Tibial nerve (tissue), 4 donors: Measurements from ENCODE around the gene RBL2. TPM values are rescaled to one million over a fixed set of nuclear protein-coding genes. Genes with fewer than 3 reads are reported as not detected.
"Not testable (repeated sequence)": the region's sequence is repeated elsewhere in the genome, so short reads cannot be mapped to it uniquely, and the experiment has no call there.

Experiments used
- DNase-seq, 2 donors: peaks; one replicate each; pipeline ENCODE4 v3.0.0-alpha.2; 2019; ENCODE audit warnings: low spot score in 2 of 2
- H3K27ac ChIP-seq, 4 donors: fragments of 200-600 bp; sonication (generic) in 3 of 4; one replicate each; pipeline ENCODE4 v1.5.1; 2017 to 2019; ENCODE audit warnings: mild to moderate bottlenecking in 1 of 4
- H3K27me3 ChIP-seq, 2 donors: fragments of 200-600 bp; sonication (generic) in 1 of 2; one replicate each; pipeline versions ENCODE4 v1.5.1 to v1.6.0; 2017 to 2019
- H3K36me3 ChIP-seq, 3 donors: fragments of 200-600 bp; sonication (generic); one replicate each; pipeline ENCODE4 v1.5.1; 2018 to 2019
- H3K4me1 ChIP-seq, 4 donors: fragments of 200-600 bp; sonication (generic) in 3 of 4; one replicate each; pipeline ENCODE4 v1.5.1; 2017 to 2019
- H3K4me3 ChIP-seq, 4 donors: fragments of 200-600 bp; sonication (generic) in 3 of 4; one replicate each; pipeline ENCODE4 v1.5.1; 2017 to 2019; ENCODE audit warnings: mild to moderate bottlenecking in 1 of 4, moderate library complexity in 1 of 4
- H3K9me3 ChIP-seq, 4 donors: fragments of 200-600 bp; sonication (generic) in 3 of 4; one replicate each; pipeline ENCODE4 v1.5.1; 2017 to 2019
- EP300 ChIP-seq, 2 donors: sonication (generic); formaldehyde crosslinking; IDR thresholded peaks; one replicate each; pipeline ENCODE4 v1.6.1; 2017; ENCODE audit warnings: antibody characterized with exemption in 2 of 2, mild to moderate bottlenecking in 1 of 2
- POLR2A ChIP-seq, 2 donors: fragments of 450-650 bp; IDR thresholded peaks; one replicate each; pipeline ENCODE4 v1.6.1; 2017; ENCODE audit warnings: antibody characterized with exemption in 2 of 2, mild to moderate bottlenecking in 2 of 2, moderate library complexity in 2 of 2
- WGBS, 2 donors: methylation state at CpG; one replicate each; pipeline ENCODE4 v1.1.5; 2018; 5-methylcytosine and 5-hydroxymethylcytosine counted together
- total RNA-seq, 4 donors: library from RNA; depleted of rRNA; stranded (reverse); fragments of >200 nt; gene quantifications; one replicate each; pipeline ENCODE4 v1.1.0, GENCODE V29; 2016
- TF ChIP-seq, protein P1 (sequence below), 5 experiments: fragments of 200-600 bp in 3 of 5; fragments of 450-650 bp in 2 of 5; sonication (generic) in 3 of 5; IDR thresholded peaks; one replicate each; pipeline ENCODE4 v1.5.1; 2016 to 2019; ENCODE audit warnings: antibody characterized with exemption in 5 of 5, mild to moderate bottlenecking in 3 of 5, moderate library complexity in 2 of 5

The RBL2 gene
- total RNA-seq, 4 donors from 2014 or later, result 98.1 to 139 (median 127) TPM

DNA sequence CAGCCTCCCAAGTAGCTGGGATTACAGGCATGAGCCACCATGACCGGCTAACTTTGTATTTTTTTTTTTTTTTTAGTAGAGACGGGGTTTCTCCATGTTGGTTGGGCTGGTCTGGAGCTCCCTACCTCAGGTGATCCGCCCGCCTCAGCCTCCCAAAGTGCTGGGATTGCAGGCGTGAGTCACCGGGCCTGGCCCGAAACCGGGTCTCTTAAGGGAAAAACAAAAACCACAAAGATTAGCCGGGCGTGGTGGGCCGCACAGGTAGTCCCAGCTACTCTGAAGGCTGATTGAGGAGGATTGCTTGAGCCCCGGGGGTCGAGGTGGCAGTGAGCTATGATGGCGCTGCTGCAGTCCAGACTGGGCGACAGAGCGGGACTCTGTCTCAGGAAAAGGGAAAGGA, 19.9 kb upstream of the RBL2 start:
- H3K9me3 ChIP-seq, result no peaks in the 10 kb centered on the region
- H3K27me3 ChIP-seq, result no peaks in the 10 kb centered on the region
- TF ChIP-seq EP300 (IDR thresholded peaks at IDR 0.05) (no peak), POLR2A (IDR thresholded peaks at IDR 0.05) (no peak)
- TF ChIP-seq, protein P1, sequence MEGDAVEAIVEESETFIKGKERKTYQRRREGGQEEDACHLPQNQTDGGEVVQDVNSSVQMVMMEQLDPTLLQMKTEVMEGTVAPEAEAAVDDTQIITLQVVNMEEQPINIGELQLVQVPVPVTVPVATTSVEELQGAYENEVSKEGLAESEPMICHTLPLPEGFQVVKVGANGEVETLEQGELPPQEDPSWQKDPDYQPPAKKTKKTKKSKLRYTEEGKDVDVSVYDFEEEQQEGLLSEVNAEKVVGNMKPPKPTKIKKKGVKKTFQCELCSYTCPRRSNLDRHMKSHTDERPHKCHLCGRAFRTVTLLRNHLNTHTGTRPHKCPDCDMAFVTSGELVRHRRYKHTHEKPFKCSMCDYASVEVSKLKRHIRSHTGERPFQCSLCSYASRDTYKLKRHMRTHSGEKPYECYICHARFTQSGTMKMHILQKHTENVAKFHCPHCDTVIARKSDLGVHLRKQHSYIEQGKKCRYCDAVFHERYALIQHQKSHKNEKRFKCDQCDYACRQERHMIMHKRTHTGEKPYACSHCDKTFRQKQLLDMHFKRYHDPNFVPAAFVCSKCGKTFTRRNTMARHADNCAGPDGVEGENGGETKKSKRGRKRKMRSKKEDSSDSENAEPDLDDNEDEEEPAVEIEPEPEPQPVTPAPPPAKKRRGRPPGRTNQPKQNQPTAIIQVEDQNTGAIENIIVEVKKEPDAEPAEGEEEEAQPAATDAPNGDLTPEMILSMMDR (IDR thresholded peaks at IDR 0.05), result no peak
- H3K4me1 ChIP-seq, result no peaks in the 10 kb centered on the region
- no peaks in the 10 kb centered on the region for H3K36me3 ChIP-seq
- DNase-seq, result no peak
- 91 to 92% methylated on average over 16 of the region's 16 CpGs for WGBS, 2 donors
- no peak overlapping the region for H3K4me3 ChIP-seq
- no peak overlapping the region for H3K27ac ChIP-seq

DNA sequence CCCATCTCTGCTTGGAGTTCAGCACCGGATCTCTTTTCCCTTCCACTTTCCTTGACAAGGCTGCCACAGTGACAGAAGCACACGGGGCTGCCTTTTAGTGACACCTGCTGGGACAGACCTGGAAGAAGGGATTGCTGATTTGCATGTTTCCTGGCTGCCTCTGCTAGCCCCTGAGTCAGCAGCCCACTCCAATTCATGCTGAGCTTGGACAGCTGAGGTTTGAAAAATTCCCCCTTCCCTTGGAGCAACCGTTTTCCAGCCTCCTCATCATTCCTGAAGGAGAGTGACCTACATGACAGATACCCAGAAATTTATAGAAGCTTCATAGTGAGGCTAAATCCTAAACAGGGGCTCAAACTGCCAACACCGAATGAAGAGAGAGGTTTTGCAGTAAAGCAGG, 18.8 kb upstream of the RBL2 start:
- DNase-seq, result no peak
- TF ChIP-seq, protein P1 (IDR thresholded peaks at IDR 0.05), result no peak
- TF ChIP-seq EP300 (IDR thresholded peaks at IDR 0.05) (no peak), POLR2A (IDR thresholded peaks at IDR 0.05) (no peak)

DNA sequence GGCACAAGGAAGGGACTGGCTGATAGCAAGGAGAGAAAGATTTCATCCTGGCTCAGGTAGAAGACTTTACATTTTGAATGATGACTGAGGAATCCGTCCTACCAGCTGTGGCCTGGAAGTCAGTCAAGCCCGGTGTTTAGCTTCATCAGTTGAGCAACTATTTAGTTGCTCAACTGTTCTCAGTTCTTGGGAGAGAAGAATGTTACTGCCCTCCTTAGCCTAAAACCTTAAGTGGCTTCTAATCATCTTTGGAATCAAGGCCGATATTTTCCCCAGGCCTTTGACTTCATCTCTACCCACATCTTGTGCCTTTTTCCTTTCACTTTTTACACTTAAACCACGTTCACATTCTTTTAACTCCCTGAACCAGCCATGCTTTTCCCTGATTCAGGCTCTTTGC, 17.3 kb upstream of the RBL2 start:
- TF ChIP-seq, protein P1 (IDR thresholded peaks at IDR 0.05), result no peak
- TF ChIP-seq EP300 (IDR thresholded peaks at IDR 0.05) (no peak), POLR2A (IDR thresholded peaks at IDR 0.05) (no peak)
- no peaks in the 10 kb centered on the region for H3K9me3 ChIP-seq
- no peaks in the 10 kb centered on the region for H3K36me3 ChIP-seq
- H3K4me1 ChIP-seq, result no peaks in the 10 kb centered on the region
- H3K4me3 ChIP-seq, result no peak overlapping the region
- WGBS, 2 donors, result 67 to 75% methylated on average over 4 of the region's 4 CpGs
- H3K27ac ChIP-seq, result no peak overlapping the region
- no peaks in the 10 kb centered on the region for H3K27me3 ChIP-seq
- DNase-seq, result no peak

More for the DNA sequence above, 18.8 kb upstream of the RBL2 start:
- Histone ChIP-seq H3K9me3 (no peaks in the 10 kb centered on the region), H3K27me3 (no peaks in the 10 kb centered on the region), H3K27ac (no peak overlapping the region), H3K4me3 (no peak overlapping the region), H3K4me1 (no peaks in the 10 kb centered on the region), H3K36me3 (no peaks in the 10 kb centered on the region)
- 5 to 10% methylated on average over 4 of the region's 4 CpGs for WGBS, 2 donors

DNA sequence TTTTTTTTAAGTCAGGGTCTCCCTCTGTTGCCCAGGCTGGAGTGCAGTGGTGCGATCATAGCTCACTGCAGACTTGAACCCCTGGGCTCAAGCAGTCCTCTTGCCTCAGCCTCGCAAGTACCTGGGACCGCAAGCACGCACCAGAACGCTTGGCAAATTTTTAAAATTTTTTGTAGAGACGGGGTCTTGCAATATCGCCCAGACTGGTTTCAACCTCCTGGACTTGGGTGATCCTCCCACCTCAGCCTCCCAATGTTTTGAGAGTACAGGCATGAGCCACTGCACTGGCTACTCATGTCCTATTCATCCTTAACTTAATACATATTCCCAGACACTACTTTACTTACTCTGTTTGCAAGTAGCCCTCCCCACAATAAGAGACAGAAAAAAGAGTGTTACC, 16.3 kb upstream of the RBL2 start:
- Histone ChIP-seq H3K27me3 (no peaks in the 10 kb centered on the region), H3K9me3 (no peaks in the 10 kb centered on the region), H3K27ac (no peak overlapping the region), H3K36me3 (no peaks in the 10 kb centered on the region), H3K4me1 (no peaks in the 10 kb centered on the region), H3K4me3 (no peak overlapping the region)
- DNase-seq, result no peak
- 94 to 96% methylated on average over 7 of the region's 7 CpGs for WGBS, 2 donors
- no peak for TF ChIP-seq POLR2A (IDR thresholded peaks at IDR 0.05)
- TF ChIP-seq, protein P1 (IDR thresholded peaks at IDR 0.05), result no peak
- TF ChIP-seq EP300 (IDR thresholded peaks at IDR 0.05), result no peak

DNA sequence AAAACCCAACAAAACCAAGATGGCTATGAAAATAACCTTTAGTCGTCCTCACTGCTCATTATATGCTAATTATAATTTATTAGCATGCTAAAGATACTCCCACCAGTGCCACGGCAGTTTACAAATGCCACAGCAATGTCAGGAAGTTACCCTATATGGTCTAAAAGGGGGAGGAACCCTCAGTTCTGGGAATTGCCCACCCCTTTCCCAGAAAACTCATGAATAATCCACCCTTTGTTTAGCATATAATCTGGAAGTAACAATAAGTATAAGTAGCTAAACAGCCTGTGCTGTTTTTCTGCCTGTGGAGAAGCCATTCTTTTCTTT, 14.9 kb upstream of the RBL2 start:
- DNase-seq, H3K27ac ChIP-seq, H3K27me3 ChIP-seq, H3K4me1 ChIP-seq, H3K9me3 ChIP-seq, H3K36me3 ChIP-seq, H3K4me3 ChIP-seq: not testable (repeated sequence)
- 40 to 41% methylated on average over 2 of the region's 2 CpGs for WGBS, 2 donors

DNA sequence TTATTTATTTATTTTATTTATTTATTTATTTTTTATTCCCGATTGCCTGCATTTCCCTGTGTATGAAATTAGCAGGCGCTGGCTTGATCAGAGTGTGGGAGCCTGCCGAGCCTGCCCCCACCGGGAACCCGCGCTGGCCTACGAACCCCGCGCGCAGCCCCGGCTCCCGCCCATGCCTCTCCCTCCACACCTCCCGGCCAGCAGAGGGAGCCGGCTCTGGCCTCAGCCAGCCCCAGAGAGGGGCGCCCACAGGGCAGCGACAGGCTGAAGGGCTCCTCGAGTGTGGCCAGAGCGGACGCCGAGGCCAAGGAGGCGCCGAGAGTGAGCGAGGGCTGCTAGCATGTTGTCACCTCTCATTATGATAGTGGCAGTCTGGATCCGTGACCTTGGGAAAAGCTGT, 13.0 kb upstream of the RBL2 start:
- TF ChIP-seq POLR2A (IDR thresholded peaks at IDR 0.05), result no peak
- TF ChIP-seq, protein P1 (IDR thresholded peaks at IDR 0.05), result no peak
- 96% methylated on average over 24 of the region's 24 CpGs for WGBS, 2 donors
- DNase-seq, result no peak

DNA sequence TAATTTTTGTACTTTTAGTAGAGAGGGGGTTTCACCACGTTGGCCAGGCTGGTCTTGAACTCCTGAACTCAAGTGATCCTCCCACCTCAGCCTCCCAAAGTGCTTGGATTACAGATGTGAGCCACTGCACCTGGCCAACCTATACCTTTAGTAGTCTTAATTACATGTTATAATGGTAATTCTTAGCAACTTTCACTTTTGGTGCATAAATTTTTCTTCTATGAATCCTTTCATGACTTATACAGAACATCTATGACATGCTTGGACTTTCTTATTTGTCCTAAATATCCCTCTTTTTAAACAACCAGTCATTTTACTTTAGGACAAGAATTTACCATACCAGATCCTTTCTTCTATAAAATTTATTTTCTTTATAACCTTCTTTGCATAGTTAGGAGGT, 10.3 kb upstream of the RBL2 start:
- H3K27ac ChIP-seq, DNase-seq, H3K4me1 ChIP-seq, H3K9me3 ChIP-seq, H3K27me3 ChIP-seq, H3K36me3 ChIP-seq, H3K4me3 ChIP-seq: not testable (repeated sequence)
- 90 to 94% methylated on average over 1 of the region's 1 CpG for WGBS, 2 donors

More for the DNA sequence above, 13.0 kb upstream of the RBL2 start:
- H3K36me3 ChIP-seq, result no peaks in the 10 kb centered on the region
- H3K27ac ChIP-seq, result no peak overlapping the region
- no peaks in the 10 kb centered on the region for H3K4me1 ChIP-seq
- H3K27me3 ChIP-seq, result no peaks in the 10 kb centered on the region
- peaks cover 0 to 5% (median 0%) of the 10 kb centered on the region in 4 donors for H3K9me3 ChIP-seq
- H3K4me3 ChIP-seq, result no peak overlapping the region
